Mucosa of rectum (tissue), 2 donors: ENCODE measurements around the gene GALNT9.
A peak's percentile ranks its signal among the peaks of the same experiment; 100 is the strongest.

Experiments used
- H3K27ac ChIP-seq, 2 donors: one replicate each; pipeline ENCODE4 v1.7.0; 2013; ENCODE audit warnings: inconsistent platforms in 2 of 2, low read depth in 2 of 2, low read length in 2 of 2
- H3K27me3 ChIP-seq, 2 donors: one replicate each; pipeline ENCODE4 v1.7.0; 2013; ENCODE audit warnings: low read length in 2 of 2; ENCODE audit not compliant: control insufficient read depth in 2 of 2, insufficient read depth in 2 of 2
- H3K36me3 ChIP-seq, 2 donors: one replicate each; pipeline ENCODE4 v1.7.0; 2013; ENCODE audit warnings: low read length in 2 of 2; ENCODE audit not compliant: control insufficient read depth in 2 of 2, insufficient read depth in 2 of 2
- H3K4me1 ChIP-seq, 2 donors: one replicate each; pipeline ENCODE4 v1.7.0; 2013; ENCODE audit warnings: low read length in 2 of 2, mild to moderate bottlenecking in 1 of 2; ENCODE audit not compliant: control insufficient read depth in 2 of 2, insufficient read depth in 2 of 2
- H3K4me3 ChIP-seq, 2 donors: one replicate each; pipeline ENCODE4 v1.7.0; 2013; ENCODE audit warnings: low read length in 2 of 2
- H3K9ac ChIP-seq, 2 donors: one replicate each; pipeline ENCODE4 v1.7.0; 2013; ENCODE audit warnings: low read length in 2 of 2, low read depth in 1 of 2, mild to moderate bottlenecking in 1 of 2
- H3K9me3 ChIP-seq, 2 donors: one replicate each; pipeline ENCODE4 v1.7.0; 2013; ENCODE audit warnings: low read length in 2 of 2; ENCODE audit not compliant: control insufficient read depth in 2 of 2
- donor health status: healthy.
- donor health status: Normal muscosa, but diverticular disease.

GALNT9 gene

GRCh38 chr12:132159555-132160003, 169.8 kb downstream of the GALNT9 start:
- no peaks in the 10 kb centered on the region for H3K4me1 ChIP-seq
- H3K9ac ChIP-seq = no peak overlapping the region
- H3K36me3 ChIP-seq = peaks cover 19% of the 10 kb centered on the region in 2 donors
- no peaks in the 10 kb centered on the region for H3K27me3 ChIP-seq
- no peak overlapping the region for H3K4me3 ChIP-seq
- H3K9me3 ChIP-seq = no peaks in the 10 kb centered on the region
- no peak overlapping the region for H3K27ac ChIP-seq

DNA sequence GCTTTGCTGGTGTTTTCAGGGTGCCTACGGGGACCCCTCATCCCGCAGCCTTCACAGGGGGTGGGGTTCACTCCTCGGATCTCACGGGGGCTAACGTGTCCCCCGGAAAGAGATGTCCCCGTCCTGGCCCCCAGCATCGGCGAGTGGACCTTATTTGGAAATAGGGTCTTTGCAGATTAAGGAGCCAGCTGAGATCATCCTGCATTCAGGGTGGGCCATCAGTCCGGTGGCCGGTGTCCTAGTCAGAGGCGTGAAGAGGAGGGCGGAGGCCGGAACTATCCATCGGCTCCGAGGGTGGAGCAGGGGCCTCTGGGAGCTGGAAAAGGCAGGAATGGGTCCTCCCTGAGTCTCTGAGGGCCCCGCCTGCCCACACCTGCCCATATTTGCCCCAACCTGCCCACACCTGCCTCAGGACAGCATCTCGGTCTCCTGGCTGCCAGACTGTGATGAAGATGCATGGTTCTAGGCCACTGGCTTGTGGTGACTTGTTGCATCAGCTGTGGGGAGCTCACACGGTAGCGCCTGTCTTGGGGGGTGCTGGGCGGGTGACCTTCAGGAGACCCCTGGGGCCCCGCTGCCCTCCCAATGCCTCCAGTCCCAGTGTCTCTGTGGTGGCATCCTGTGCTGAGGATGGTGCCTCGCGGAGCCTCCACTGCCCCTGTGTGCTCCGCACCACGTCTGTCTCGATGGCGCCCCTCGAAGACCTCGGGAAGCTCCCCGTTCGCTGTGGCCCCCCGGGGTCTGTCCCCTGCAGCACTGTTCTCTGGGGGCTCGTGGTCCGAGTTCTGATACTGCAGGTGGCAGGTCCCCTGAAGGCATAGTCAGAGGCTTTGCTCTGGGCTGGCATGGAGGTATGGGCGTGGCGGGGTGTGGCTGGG, 170.5 kb downstream of the GALNT9 start:
- no peaks in the 10 kb centered on the region for H3K27me3 ChIP-seq
- H3K4me3 ChIP-seq = no peak overlapping the region
- no peaks in the 10 kb centered on the region for H3K9me3 ChIP-seq
- H3K4me1 ChIP-seq = peaks cover 3 to 5% of the 10 kb centered on the region in 2 donors
- peaks cover 19% of the 10 kb centered on the region in 2 donors for H3K36me3 ChIP-seq
- no peak overlapping the region for H3K9ac ChIP-seq
- no peak overlapping the region for H3K27ac ChIP-seq

GRCh38 chr12:132157733-132158409, 171.5 kb downstream of the GALNT9 start:
- no peak overlapping the region for H3K27ac ChIP-seq
- H3K9me3 ChIP-seq = no peaks in the 10 kb centered on the region
- no peaks in the 10 kb centered on the region for H3K27me3 ChIP-seq
- H3K9ac ChIP-seq = no peak overlapping the region
- peaks cover 4 to 6% of the 10 kb centered on the region in 2 donors for H3K4me1 ChIP-seq
- peaks cover 19% of the 10 kb centered on the region in 2 donors for H3K36me3 ChIP-seq
- H3K4me3 ChIP-seq = no peak overlapping the region

DNA sequence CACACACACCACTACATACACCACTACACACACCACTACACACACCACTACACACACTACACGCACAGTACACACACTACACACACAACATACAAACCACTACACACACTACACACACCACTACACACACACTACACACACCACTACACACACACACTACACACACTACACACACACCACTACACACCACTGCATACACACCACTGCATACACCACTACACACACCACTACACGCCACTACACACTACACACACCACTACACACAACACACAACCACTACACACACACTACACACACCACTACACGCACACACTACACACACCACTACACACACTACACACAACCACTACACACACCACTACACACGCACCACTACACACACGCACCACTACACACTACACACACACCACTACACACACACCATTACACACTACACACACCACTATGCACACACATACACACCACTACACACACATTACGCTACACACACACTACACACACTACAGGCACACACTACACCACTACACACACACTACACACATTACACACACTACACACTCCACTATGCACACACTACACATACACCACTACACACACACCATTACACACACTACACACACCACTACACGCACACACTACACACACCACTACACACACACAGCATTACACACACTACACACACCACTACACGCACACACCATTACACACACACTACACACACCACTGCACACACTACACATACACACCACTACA, 172.6 kb downstream of the GALNT9 start:
- peaks cover 4 to 6% of the 10 kb centered on the region in 2 donors for H3K4me1 ChIP-seq
- peaks cover 19% of the 10 kb centered on the region in 2 donors for H3K36me3 ChIP-seq
- H3K4me3 ChIP-seq = no peak overlapping the region
- no peak overlapping the region for H3K27ac ChIP-seq
- no peaks in the 10 kb centered on the region for H3K27me3 ChIP-seq
- no peak overlapping the region for H3K9ac ChIP-seq
- no peaks in the 10 kb centered on the region for H3K9me3 ChIP-seq

- Histone ChIP-seq H3K4me1 (peaks cover 4 to 6% of the 10 kb centered on the region in 2 donors), H3K4me3 (no peak overlapping the region), H3K27me3 (no peaks in the 10 kb centered on the region), H3K27ac (no peak overlapping the region), H3K9me3 (no peaks in the 10 kb centered on the region), H3K36me3 (peaks cover 19% of the 10 kb centered on the region in 2 donors), H3K9ac (no peak overlapping the region)
Measured at GRCh38 chr12:132155771-132156572, 173.4 kb downstream of the GALNT9 start.

GRCh38 chr12:132154941-132155770, 174.2 kb downstream of the GALNT9 start:
- Histone ChIP-seq H3K9me3 (no peaks in the 10 kb centered on the region), H3K27ac (no peak overlapping the region), H3K9ac (no peak overlapping the region), H3K27me3 (no peaks in the 10 kb centered on the region), H3K4me1 (peaks cover 4 to 6% of the 10 kb centered on the region in 2 donors), H3K4me3 (no peak overlapping the region), H3K36me3 (peaks cover 19% of the 10 kb centered on the region in 2 donors)

- peaks cover 19 to 22% of the 10 kb centered on the region in 2 donors for H3K36me3 ChIP-seq
- H3K27me3 ChIP-seq = no peaks in the 10 kb centered on the region
- peaks cover 4 to 6% of the 10 kb centered on the region in 2 donors for H3K4me1 ChIP-seq
- peak overlapping the region in 1 of 2 donors; percentile 53 for H3K9ac ChIP-seq
- H3K9me3 ChIP-seq = no peaks in the 10 kb centered on the region
- H3K4me3 ChIP-seq = peak overlapping the region; percentile 43
- H3K27ac ChIP-seq = no peak overlapping the region
Measured at GRCh38 chr12:132154341-132154761, 175.0 kb downstream of the GALNT9 start.

DNA sequence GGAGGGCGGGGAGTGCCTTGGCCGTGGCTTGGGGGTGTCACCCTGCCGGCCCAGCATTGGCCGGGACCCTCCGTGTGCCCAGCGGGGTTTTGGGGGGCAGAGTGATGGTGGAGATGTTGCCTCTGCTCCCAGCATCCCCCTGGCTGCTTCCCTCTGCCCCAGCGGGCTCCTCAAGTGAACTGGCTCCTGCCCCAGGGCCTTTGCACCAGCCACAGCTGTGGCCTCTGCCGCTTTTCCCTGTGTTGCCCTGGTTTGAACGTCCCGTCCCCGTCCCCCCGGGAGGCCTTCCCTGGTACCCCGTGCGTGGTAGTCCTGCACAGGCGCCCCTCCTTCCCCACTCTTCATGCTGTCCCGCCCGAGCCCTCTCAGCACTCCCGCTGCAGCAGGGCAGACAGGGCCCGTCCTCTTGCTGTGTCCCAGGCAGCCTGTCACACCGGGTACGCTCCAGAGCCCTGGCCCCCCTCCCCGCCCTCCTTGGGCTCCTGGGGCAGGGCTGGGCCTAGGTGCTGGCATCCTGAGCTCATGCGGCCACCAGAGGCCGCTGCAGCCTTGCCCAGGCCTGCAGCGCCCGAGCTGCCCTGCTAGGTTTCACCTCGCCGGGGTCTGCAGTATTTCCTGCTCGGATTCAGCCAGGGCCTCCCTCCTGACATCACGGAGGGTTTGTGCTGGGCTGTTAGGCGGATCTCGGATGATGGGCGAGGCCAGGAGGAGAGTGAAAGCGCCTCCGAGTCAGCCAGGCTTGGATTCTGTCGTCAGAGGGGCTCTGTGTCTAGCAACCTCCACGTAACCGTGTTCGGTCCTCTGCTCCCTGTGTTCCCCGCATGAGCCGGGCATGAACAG, 175.7 kb downstream of the GALNT9 start:
- Histone ChIP-seq H3K27ac (no peak overlapping the region), H3K27me3 (no peaks in the 10 kb centered on the region), H3K36me3 (peaks cover 19 to 22% of the 10 kb centered on the region in 2 donors), H3K4me3 (peak overlapping the region; percentile 43), H3K9me3 (no peaks in the 10 kb centered on the region), H3K9ac (peak overlapping the region in 1 of 2 donors; percentile 53), H3K4me1 (peaks cover 4 to 6% of the 10 kb centered on the region in 2 donors)
